ENCODE measurements around the gene MSMB. TPM values are rescaled to one million over a fixed set of nuclear protein-coding genes. Genes with fewer than 3 reads are reported as not detected.

MSMB gene
- polyA plus RNA-seq, 1 donor (not counting 4 experiments of a cell fraction or from before 2014, with no cell fraction given): not detected

- DNase-seq (ENCODE audit: low read depth, low spot score) (no peak), FAIRE-seq (no peak)
- Histone ChIP-seq H3K4me2 (ENCODE audit: control insufficient read depth, extremely low read depth, insufficient read depth, low read depth, low read length) (no peak overlapping the region), H3K79me2 (ENCODE audit: control insufficient read depth, insufficient read depth, low read length) (peaks cover 99% of the 10 kb centered on the region), H3K27ac (ENCODE audit: control insufficient read depth, insufficient read depth, low read length) (no peak overlapping the region), H2AFZ (ENCODE audit: control insufficient read depth, low read length) (no peak overlapping the region), H3K4me1 (ENCODE audit: control insufficient read depth, extremely low read depth, insufficient read depth, low read length) (peaks cover 31% of the 10 kb centered on the region), H4K20me1 (ENCODE audit: control insufficient read depth, extremely low read depth, insufficient read depth, low read length) (peaks cover 37% of the 10 kb centered on the region), H3K9ac (ENCODE audit: control insufficient read depth, extremely low read depth, insufficient read depth, low read length) (no peak overlapping the region), H3K4me3 (ENCODE audit: control insufficient read depth in 2 of 3, extremely low read depth in 1 of 3, insufficient read depth in 2 of 3, low read depth in 1 of 3, low read length in 3 of 3) (no peak overlapping the region), H3K27me3 (ENCODE audit: control insufficient read depth, extremely low read depth, insufficient read depth, low read length) (no peaks in the 10 kb centered on the region), H3K9me3 (ENCODE audit: control insufficient read depth, low read depth, low read length) (no peaks in the 10 kb centered on the region), H3K36me3 (ENCODE audit: control insufficient read depth in 2 of 2, extremely low read depth in 1 of 2, insufficient read depth in 2 of 2, low read length in 2 of 2) (no peaks in the 10 kb centered on the region), H3K9me1 (ENCODE audit: control insufficient read depth, extremely low read depth, insufficient read depth, low read length) (peaks cover 3% of the 10 kb centered on the region)
- TF ChIP-seq CTCF (optimal IDR thresholded peaks at IDR 0.05 in 1 of 3, IDR thresholded peaks at IDR 0.05 in 1 of 3, conservative IDR thresholded peaks at IDR 0.05 in 1 of 3; ENCODE audit: extremely low read depth in 1 of 3, insufficient read depth in 2 of 3, low read length in 3 of 3): no peak
- dilution Hi-C loops (cut with MboI; ENCODE audit: extremely low pct_ligation_motif_present, low sequenced_read_pairs): no loop called here
Observed at GRCh38 chr10:46025406-46025805, 20.7 kb downstream of the MSMB start.

- peaks cover 42% of the 10 kb centered on the region for H4K20me1 ChIP-seq (ENCODE audit: control insufficient read depth, extremely low read depth, insufficient read depth, low read length)
- peaks cover 36% of the 10 kb centered on the region for H3K4me1 ChIP-seq (ENCODE audit: control insufficient read depth, extremely low read depth, insufficient read depth, low read length)
- H3K4me3 ChIP-seq (ENCODE audit: control insufficient read depth in 2 of 3, extremely low read depth in 1 of 3, insufficient read depth in 2 of 3, low read depth in 1 of 3, low read length in 3 of 3): no peak overlapping the region
- peaks cover 100% of the 10 kb centered on the region for H3K79me2 ChIP-seq (ENCODE audit: control insufficient read depth, insufficient read depth, low read length)
- H3K36me3 ChIP-seq (ENCODE audit: control insufficient read depth in 2 of 2, extremely low read depth in 1 of 2, insufficient read depth in 2 of 2, low read length in 2 of 2): no peaks in the 10 kb centered on the region
- TF ChIP-seq CTCF (optimal IDR thresholded peaks at IDR 0.05 in 1 of 3, IDR thresholded peaks at IDR 0.05 in 1 of 3, conservative IDR thresholded peaks at IDR 0.05 in 1 of 3; ENCODE audit: extremely low read depth in 1 of 3, insufficient read depth in 2 of 3, low read length in 3 of 3) (no peak), EZH2 (IDR thresholded peaks at IDR 0.05; ENCODE audit: low read length) (no peak)
- FAIRE-seq (no peak), DNase-seq (ENCODE audit: low read depth, low spot score) (no peak)
- dilution Hi-C loops (cut with MboI; ENCODE audit: extremely low pct_ligation_motif_present, low sequenced_read_pairs): no loop called here
- no peak overlapping the region for H3K4me2 ChIP-seq (ENCODE audit: control insufficient read depth, extremely low read depth, insufficient read depth, low read depth, low read length)
- no peaks in the 10 kb centered on the region for H3K9me3 ChIP-seq (ENCODE audit: control insufficient read depth, low read depth, low read length)
- H3K9ac ChIP-seq (ENCODE audit: control insufficient read depth, extremely low read depth, insufficient read depth, low read length): no peak overlapping the region
- H3K27me3 ChIP-seq (ENCODE audit: control insufficient read depth, extremely low read depth, insufficient read depth, low read length): no peaks in the 10 kb centered on the region
- no peak overlapping the region for H3K27ac ChIP-seq (ENCODE audit: control insufficient read depth, insufficient read depth, low read length)
- peaks cover 4% of the 10 kb centered on the region for H3K9me1 ChIP-seq (ENCODE audit: control insufficient read depth, extremely low read depth, insufficient read depth, low read length)
- H2AFZ ChIP-seq (ENCODE audit: control insufficient read depth, low read length): no peak overlapping the region
Observed at GRCh38 chr10:46024948-46025347, 21.1 kb downstream of the MSMB start.
